Measurements from ENCODE around the gene ZNF558. TPM values are rescaled to one million over a fixed set of nuclear protein-coding genes. Genes with fewer than 3 reads are reported as not detected.

Gene ZNF558
- polyA plus RNA-seq (2013, experiment 1 of 2) = 7.6 TPM
- polyA plus RNA-seq (2013, experiment 2 of 2) = 7.5 TPM

GRCh38 chr19:8832132-8833021 lies at the start of gene ZNF558, which contains the start of gene MBD3L1:
Gene ZNF558, minus strand, starts transcription at chr19:8832304. Its CDS starts 9,645 bp downstream, at chr19:8822659.
Gene MBD3L1, plus strand, starts transcription at chr19:8832377. Its CDS starts 10,302 bp downstream, at chr19:8842679.
- Histone ChIP-seq H3K4me3 (ENCODE audit: low read length) (peak within 1 kb of the TSS; percentile 80), H3K56ac (ENCODE audit: low read length) (peak within 1 kb of the TSS; percentile 89), H2BK15ac (replicated peaks; ENCODE audit: low read depth) (no peak within 1 kb of the TSS), H3K4me1 (ENCODE audit: control insufficient read depth, low read depth, low read length) (no peaks in the 10 kb centered on the region), H3K9ac (ENCODE audit: low read length) (peak within 1 kb of the TSS; percentile 83), H3K36me3 (ENCODE audit: control insufficient read depth, insufficient read depth, low read length) (no peaks in the 10 kb centered on the region), H3K79me2 (ENCODE audit: control insufficient read depth, insufficient read depth, low read length) (no peaks in the 10 kb centered on the region), H3K4ac (ENCODE audit: low read depth, low read length) (no peak within 1 kb of the TSS), H3K79me1 (ENCODE audit: low read length) (no peaks in the 10 kb centered on the region), H3K27me3 (ENCODE audit: insufficient read depth, low read length, poor library complexity) (no peaks in the 10 kb centered on the region), H2BK5ac (ENCODE audit: low read length) (no peak within 1 kb of the TSS), H4K5ac (ENCODE audit: low read length) (no peak within 1 kb of the TSS), H3K27ac (ENCODE audit: low read depth, low read length) (peak within 1 kb of the TSS; percentile 88), H3K4me2 (ENCODE audit: low read length) (peak within 1 kb of the TSS; percentile 62), H3K23ac (ENCODE audit: low read length) (no peak within 1 kb of the TSS), H3K18ac (ENCODE audit: low read length) (peak within 1 kb of the TSS; percentile 21), H4K8ac (ENCODE audit: low read depth, low read length) (no peak within 1 kb of the TSS), H2AK5ac (ENCODE audit: low read length) (no peak within 1 kb of the TSS), H2BK120ac (ENCODE audit: low read depth, low read length) (no peak within 1 kb of the TSS)
- peak; percentile 98 for DNase-seq
- WGBS (ENCODE audit: extremely low coverage, insufficient coverage, low lambda C conversion rate) = no CpG with 5 or more reads among the region's 78 CpGs

DNA sequence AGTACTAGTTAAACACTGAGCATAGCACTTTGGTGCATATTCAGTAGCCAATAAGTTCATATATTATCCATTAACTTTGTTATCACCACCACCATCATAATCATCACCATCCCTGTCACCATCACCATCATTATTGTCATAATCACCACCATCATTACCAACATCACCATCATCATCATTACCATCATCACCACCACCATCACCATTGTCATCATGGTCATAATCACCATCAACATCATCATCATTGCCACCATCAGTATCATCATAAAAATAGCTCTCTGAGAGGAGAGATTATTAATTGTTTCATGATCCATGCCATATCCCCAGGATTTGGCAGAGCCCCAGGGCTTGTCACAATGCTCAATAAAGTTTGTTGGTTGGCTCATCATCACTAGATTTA lies 49.4 kb upstream of the ZNF558 start:
- H3K4me3 ChIP-seq (ENCODE audit: low read length) = no peak overlapping the region
- DNase-seq = no peak
- H3K4ac ChIP-seq (ENCODE audit: low read depth, low read length) = no peak overlapping the region
- no peak overlapping the region for H2BK15ac ChIP-seq (replicated peaks; ENCODE audit: low read depth)
- H3K9ac ChIP-seq (ENCODE audit: low read length) = no peak overlapping the region
- no peak overlapping the region for H4K8ac ChIP-seq (ENCODE audit: low read depth, low read length)
- no peak overlapping the region for H3K56ac ChIP-seq (ENCODE audit: low read length)
- no peak overlapping the region for H3K27ac ChIP-seq (ENCODE audit: low read depth, low read length)
- H3K4me2 ChIP-seq (ENCODE audit: low read length) = no peak overlapping the region
- no peak overlapping the region for H2AK5ac ChIP-seq (ENCODE audit: low read length)
- H4K5ac ChIP-seq (ENCODE audit: low read length) = no peak overlapping the region
- H2BK120ac ChIP-seq (ENCODE audit: low read depth, low read length) = no peak overlapping the region
- no peaks in the 10 kb centered on the region for H3K79me1 ChIP-seq (ENCODE audit: low read length)
- H3K18ac ChIP-seq (ENCODE audit: low read length) = no peak overlapping the region
- no peaks in the 10 kb centered on the region for H3K27me3 ChIP-seq (ENCODE audit: insufficient read depth, low read length, poor library complexity)
- H2BK5ac ChIP-seq (ENCODE audit: low read length) = no peak overlapping the region
- no peaks in the 10 kb centered on the region for H3K4me1 ChIP-seq (ENCODE audit: control insufficient read depth, low read depth, low read length)
- no peak overlapping the region for H3K23ac ChIP-seq (ENCODE audit: low read length)
- H3K36me3 ChIP-seq (ENCODE audit: control insufficient read depth, insufficient read depth, low read length) = no peaks in the 10 kb centered on the region
- no peaks in the 10 kb centered on the region for H3K79me2 ChIP-seq (ENCODE audit: control insufficient read depth, insufficient read depth, low read length)

DNA sequence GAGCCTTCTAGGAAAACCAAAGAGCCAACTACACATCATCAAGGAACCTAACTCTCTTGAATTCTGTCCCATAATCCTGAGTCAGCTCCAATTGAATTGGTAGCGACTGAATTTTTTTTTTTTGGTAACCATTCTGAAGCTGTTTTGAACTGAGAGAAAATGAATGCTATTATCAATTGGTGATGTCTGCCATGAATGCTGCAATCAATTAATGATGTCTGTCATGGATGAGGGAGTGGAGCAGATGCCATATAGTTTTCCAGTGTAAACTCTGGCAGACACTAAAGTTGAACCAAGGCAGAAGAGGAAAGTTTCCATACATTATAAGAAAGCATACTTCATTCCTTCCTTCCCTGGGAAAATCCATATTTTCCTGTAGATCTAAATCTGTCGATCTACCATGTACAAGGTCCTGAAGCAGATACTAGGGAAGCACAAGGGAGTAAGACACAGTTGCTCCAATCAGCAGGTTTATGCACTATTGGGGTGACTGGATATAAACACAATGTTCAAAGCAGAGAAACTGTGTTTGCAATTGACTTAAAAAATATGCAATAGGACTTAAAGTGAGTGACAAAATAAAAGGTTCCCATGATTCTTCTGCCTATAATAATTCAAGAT lies 48.9 kb upstream of the ZNF558 start:
- no peak overlapping the region for H3K56ac ChIP-seq (ENCODE audit: low read length)
- H2BK5ac ChIP-seq (ENCODE audit: low read length) = no peak overlapping the region
- H4K5ac ChIP-seq (ENCODE audit: low read length) = no peak overlapping the region
- no peak overlapping the region for H2BK120ac ChIP-seq (ENCODE audit: low read depth, low read length)
- no peak overlapping the region for H3K27ac ChIP-seq (ENCODE audit: low read depth, low read length)
- no peak overlapping the region for H3K23ac ChIP-seq (ENCODE audit: low read length)
- no peak for DNase-seq
- H4K8ac ChIP-seq (ENCODE audit: low read depth, low read length) = no peak overlapping the region
- no peak overlapping the region for H3K18ac ChIP-seq (ENCODE audit: low read length)
- H3K79me1 ChIP-seq (ENCODE audit: low read length) = no peaks in the 10 kb centered on the region
- H3K4me2 ChIP-seq (ENCODE audit: low read length) = no peak overlapping the region
- no peaks in the 10 kb centered on the region for H3K36me3 ChIP-seq (ENCODE audit: control insufficient read depth, insufficient read depth, low read length)
- H3K79me2 ChIP-seq (ENCODE audit: control insufficient read depth, insufficient read depth, low read length) = no peaks in the 10 kb centered on the region
- H2AK5ac ChIP-seq (ENCODE audit: low read length) = no peak overlapping the region
- WGBS (ENCODE audit: extremely low coverage, insufficient coverage, low lambda C conversion rate) = no CpG with 5 or more reads among the region's 2 CpGs
- no peak overlapping the region for H3K4me3 ChIP-seq (ENCODE audit: low read length)
- H3K27me3 ChIP-seq (ENCODE audit: insufficient read depth, low read length, poor library complexity) = no peaks in the 10 kb centered on the region
- no peak overlapping the region for H3K4ac ChIP-seq (ENCODE audit: low read depth, low read length)
- H3K9ac ChIP-seq (ENCODE audit: low read length) = no peak overlapping the region
- no peaks in the 10 kb centered on the region for H3K4me1 ChIP-seq (ENCODE audit: control insufficient read depth, low read depth, low read length)
- H2BK15ac ChIP-seq (replicated peaks; ENCODE audit: low read depth) = no peak overlapping the region

GRCh38 chr19:8877854-8878705 lies 46.0 kb upstream of the ZNF558 start:
- H4K8ac ChIP-seq (ENCODE audit: low read depth, low read length) = no peak overlapping the region
- H4K5ac ChIP-seq (ENCODE audit: low read length) = no peak overlapping the region
- no CpG with 5 or more reads among the region's 6 CpGs for WGBS (ENCODE audit: extremely low coverage, insufficient coverage, low lambda C conversion rate)
- no peaks in the 10 kb centered on the region for H3K36me3 ChIP-seq (ENCODE audit: control insufficient read depth, insufficient read depth, low read length)
- H3K9ac ChIP-seq (ENCODE audit: low read length) = no peak overlapping the region
- no peaks in the 10 kb centered on the region for H3K27me3 ChIP-seq (ENCODE audit: insufficient read depth, low read length, poor library complexity)
- H2AK5ac ChIP-seq (ENCODE audit: low read length) = no peak overlapping the region
- H3K4ac ChIP-seq (ENCODE audit: low read depth, low read length) = no peak overlapping the region
- H3K56ac ChIP-seq (ENCODE audit: low read length) = no peak overlapping the region
- H2BK120ac ChIP-seq (ENCODE audit: low read depth, low read length) = no peak overlapping the region
- H3K79me2 ChIP-seq (ENCODE audit: control insufficient read depth, insufficient read depth, low read length) = no peaks in the 10 kb centered on the region
- no peak for DNase-seq
- no peak overlapping the region for H3K18ac ChIP-seq (ENCODE audit: low read length)
- no peaks in the 10 kb centered on the region for H3K4me1 ChIP-seq (ENCODE audit: control insufficient read depth, low read depth, low read length)
- no peaks in the 10 kb centered on the region for H3K79me1 ChIP-seq (ENCODE audit: low read length)
- H3K4me3 ChIP-seq (ENCODE audit: low read length) = no peak overlapping the region
- no peak overlapping the region for H2BK5ac ChIP-seq (ENCODE audit: low read length)
- H3K4me2 ChIP-seq (ENCODE audit: low read length) = no peak overlapping the region
- H2BK15ac ChIP-seq (replicated peaks; ENCODE audit: low read depth) = no peak overlapping the region
- H3K23ac ChIP-seq (ENCODE audit: low read length) = no peak overlapping the region
- no peak overlapping the region for H3K27ac ChIP-seq (ENCODE audit: low read depth, low read length)

DNA sequence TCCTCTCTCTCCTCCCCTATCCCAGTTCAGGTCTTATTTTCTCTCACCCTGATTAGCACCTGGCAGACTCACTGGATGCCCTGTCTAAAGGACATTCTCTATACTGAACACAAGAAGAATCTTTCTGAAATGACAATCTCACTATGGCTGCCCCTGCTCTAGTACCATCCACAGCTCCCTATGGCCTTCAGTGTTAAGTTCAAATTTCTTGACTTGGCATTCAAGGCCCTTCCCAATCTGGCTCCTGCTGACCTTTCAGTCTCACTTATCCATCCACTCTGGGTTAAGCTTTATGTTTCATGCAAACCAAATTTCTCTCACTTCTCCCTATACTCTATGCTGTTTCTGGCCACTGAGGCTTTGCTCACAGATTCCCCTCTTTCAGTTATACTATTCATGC lies 34.2 kb upstream of the ZNF558 start:
- H3K18ac ChIP-seq (ENCODE audit: low read length) = no peak overlapping the region
- H3K4me3 ChIP-seq (ENCODE audit: low read length) = no peak overlapping the region
- no peak overlapping the region for H4K5ac ChIP-seq (ENCODE audit: low read length)
- no peak for DNase-seq
- H2BK5ac ChIP-seq (ENCODE audit: low read length) = no peak overlapping the region
- H3K4me1 ChIP-seq (ENCODE audit: control insufficient read depth, low read depth, low read length) = no peaks in the 10 kb centered on the region
- H3K9ac ChIP-seq (ENCODE audit: low read length) = no peak overlapping the region
- no peak overlapping the region for H2BK15ac ChIP-seq (replicated peaks; ENCODE audit: low read depth)
- H3K36me3 ChIP-seq (ENCODE audit: control insufficient read depth, insufficient read depth, low read length) = no peaks in the 10 kb centered on the region
- H2BK120ac ChIP-seq (ENCODE audit: low read depth, low read length) = no peak overlapping the region
- no peaks in the 10 kb centered on the region for H3K27me3 ChIP-seq (ENCODE audit: insufficient read depth, low read length, poor library complexity)
- no peak overlapping the region for H3K4ac ChIP-seq (ENCODE audit: low read depth, low read length)
- no peaks in the 10 kb centered on the region for H3K79me2 ChIP-seq (ENCODE audit: control insufficient read depth, insufficient read depth, low read length)
- no peak overlapping the region for H4K8ac ChIP-seq (ENCODE audit: low read depth, low read length)
- no peak overlapping the region for H3K23ac ChIP-seq (ENCODE audit: low read length)
- no peak overlapping the region for H3K27ac ChIP-seq (ENCODE audit: low read depth, low read length)
- H3K79me1 ChIP-seq (ENCODE audit: low read length) = no peaks in the 10 kb centered on the region
- H2AK5ac ChIP-seq (ENCODE audit: low read length) = no peak overlapping the region
- no peak overlapping the region for H3K56ac ChIP-seq (ENCODE audit: low read length)
- H3K4me2 ChIP-seq (ENCODE audit: low read length) = no peak overlapping the region
